GM23248 (cell line): Measurements from ENCODE around the gene TMTC1. TPM values are rescaled to one million over a fixed set of nuclear protein-coding genes. Genes with fewer than 3 reads are reported as not detected.

Experiments
- DNase-seq: peaks from one replicate; pipeline ENCODE4 v3.0.0-alpha.2; 2015
- H2AFZ ChIP-seq: fragments of 200-600 bp; sonication (generic); 2 replicates; pipeline ENCODE4 v1.6.1; 2016; ENCODE audit warnings: antibody characterized with exemption
- H3F3A ChIP-seq: fragments of 200-600 bp; sonication (generic); 2 replicates; pipeline ENCODE4 v1.6.1; 2016; ENCODE audit warnings: mild to moderate bottlenecking, antibody characterized with exemption, mixed run types; ENCODE audit not compliant: insufficient read depth
- H3K27ac ChIP-seq: fragments of 200-600 bp; sonication (generic); 2 replicates; pipeline ENCODE4 v1.5.1; 2016; ENCODE audit warnings: mild to moderate bottlenecking
- H3K27me3 ChIP-seq: fragments of 200-600 bp; sonication (generic); replicated peaks from 2 replicates; pipeline ENCODE4 v1.6.1; 2016; ENCODE audit warnings: mild to moderate bottlenecking; ENCODE audit not compliant: insufficient read depth
- H3K36me3 ChIP-seq: fragments of 200-600 bp; sonication (generic); 2 replicates; pipeline ENCODE4 v1.6.1; 2016; ENCODE audit warnings: low read depth, mild to moderate bottlenecking
- H3K4me1 ChIP-seq: fragments of 200-600 bp; sonication (generic); 2 replicates; pipeline ENCODE4 v1.6.1; 2016; ENCODE audit warnings: mild to moderate bottlenecking; ENCODE audit not compliant: insufficient read depth
- H3K4me2 ChIP-seq: fragments of 200-600 bp; sonication (generic); one replicate; pipeline ENCODE4 v1.6.1; 2016; ENCODE audit warnings: mild to moderate bottlenecking; ENCODE audit not compliant: unreplicated experiment
- H3K4me3 ChIP-seq: fragments of 200-600 bp; sonication (generic); 2 replicates; pipeline ENCODE4 v1.5.1; 2016; ENCODE audit warnings: mild to moderate bottlenecking
- H3K79me2 ChIP-seq: fragments of 200-600 bp; sonication (generic); 2 replicates; pipeline ENCODE4 v1.6.1; 2016; ENCODE audit warnings: mild to moderate bottlenecking; ENCODE audit not compliant: insufficient read depth
- H3K9ac ChIP-seq: fragments of 200-600 bp; sonication (generic); 2 replicates; pipeline ENCODE4 v1.6.1; 2016; ENCODE audit warnings: mild to moderate bottlenecking
- H3K9me2 ChIP-seq: fragments of 200-600 bp; sonication (generic); 2 replicates; pipeline ENCODE4 v1.6.1; 2016; ENCODE audit warnings: mixed run types, mild to moderate bottlenecking, moderate library complexity; ENCODE audit not compliant: insufficient read depth
- H3K9me3 ChIP-seq: fragments of 200-600 bp; sonication (generic); one replicate; pipeline ENCODE4 v1.6.1; 2017; ENCODE audit warnings: low read depth
- H4K20me1 ChIP-seq: fragments of 200-600 bp; sonication (generic); 2 replicates; pipeline ENCODE4 v1.6.0; 2016; ENCODE audit not compliant: insufficient read depth
- EZH2 ChIP-seq: fragments of 200-600 bp; sonication (generic); IDR thresholded peaks from 2 replicates; pipeline ENCODE4 v1.6.1; 2018; ENCODE audit warnings: antibody characterized with exemption, mild to moderate bottlenecking; ENCODE audit not compliant: insufficient read depth, poor library complexity, severe bottlenecking
- EZH2phosphoT487 ChIP-seq: fragments of 200-600 bp; sonication (generic); IDR thresholded peaks from 2 replicates; pipeline ENCODE4 v1.6.1; 2018; ENCODE audit warnings: antibody characterized with exemption, moderate library complexity, mild to moderate bottlenecking, low read depth; ENCODE audit not compliant: insufficient read depth
- whole genome bisulfite sequencing, 2 experiments: methylation state at CpG; one replicate each; pipeline ENCODE4 v1.1.6; 2015 to 2017; ENCODE audit warnings: low lambda C conversion rate in 2 of 2, low coverage in 1 of 2; ENCODE audit errors: missing lambda C conversion rate in 2 of 2; 5-methylcytosine and 5-hydroxymethylcytosine counted together
- in situ Hi-C: fragments of 300-500 bp; cut with MboI; formaldehyde crosslinking; loops from 2 replicates; pipeline ENCODE4 v1.15.0; 2020
- polyA plus RNA-seq: library from polyadenylated mRNA; unstranded; fragments of >200 nt; fragmentation: Nextera tagmentation; extraction: Ambion mirVana; gene quantifications from 2 replicates; pipeline ENCODE4 v1.2.1, GENCODE V29; 2016
- total RNA-seq: library from RNA; depleted of rRNA; stranded (reverse); fragments of >200 nt; shearing (Covaris generic); gene quantifications from 2 replicates; pipeline ENCODE4 v1.2.3, GENCODE V29; 2014

The TMTC1 gene
- total and polyA plus RNA-seq, 2 experiments from 2014 or later = 6.8 to 25.3 TPM

DNA sequence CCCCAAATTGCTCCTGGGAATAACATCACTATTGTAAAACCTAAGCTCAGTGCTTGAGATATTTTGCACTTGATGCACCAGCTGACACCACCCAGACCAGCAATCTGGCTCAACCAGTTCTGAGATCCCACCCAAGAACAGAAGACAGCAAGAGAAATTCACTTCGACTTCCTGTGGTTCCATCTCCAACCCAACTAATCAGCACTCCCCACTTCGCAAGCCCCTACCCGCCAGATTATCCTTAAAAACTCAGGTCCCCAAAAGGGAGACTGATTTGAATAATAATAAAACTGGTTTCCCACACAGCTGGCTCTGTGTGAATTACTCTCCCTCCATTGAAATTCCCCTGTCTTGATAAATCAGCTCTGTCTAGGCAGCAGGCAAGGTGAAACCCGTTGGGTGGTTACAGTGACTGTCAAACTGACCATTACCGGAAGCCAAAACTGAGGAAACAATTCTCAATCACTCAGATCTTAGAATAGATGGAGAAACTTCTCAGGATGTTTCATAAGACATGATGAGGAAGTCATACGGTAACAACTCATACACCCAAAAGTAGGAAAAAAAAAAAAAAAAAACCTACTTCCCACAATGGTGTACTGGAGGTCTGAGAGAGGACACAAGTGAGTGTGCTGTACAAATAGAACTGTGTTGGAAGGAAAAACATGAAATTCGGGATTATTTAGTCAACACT lies 92.4 kb downstream of the TMTC1 start:
- Histone ChIP-seq H3K9me3 (no peaks in the 10 kb centered on the region), H3K4me1 (no peaks in the 10 kb centered on the region), H4K20me1 (no peaks in the 10 kb centered on the region), H3K9ac (no peak overlapping the region), H3K4me3 (no peak overlapping the region), H3K79me2 (no peaks in the 10 kb centered on the region), H3K9me2 (no peaks in the 10 kb centered on the region), H3F3A (no peaks in the 10 kb centered on the region), H3K27me3 (no peaks in the 10 kb centered on the region), H3K4me2 (no peak overlapping the region), H3K27ac (no peak overlapping the region), H3K36me3 (no peaks in the 10 kb centered on the region), H2AFZ (no peak overlapping the region)
- no peak for DNase-seq
- no peak for TF ChIP-seq EZH2phosphoT487
- TF ChIP-seq EZH2 = no peak
- in situ Hi-C loops = no loop called here
- WGBS, 2 experiments = 77 to 85% methylated on average over 7 of the region's 7 CpGs

DNA sequence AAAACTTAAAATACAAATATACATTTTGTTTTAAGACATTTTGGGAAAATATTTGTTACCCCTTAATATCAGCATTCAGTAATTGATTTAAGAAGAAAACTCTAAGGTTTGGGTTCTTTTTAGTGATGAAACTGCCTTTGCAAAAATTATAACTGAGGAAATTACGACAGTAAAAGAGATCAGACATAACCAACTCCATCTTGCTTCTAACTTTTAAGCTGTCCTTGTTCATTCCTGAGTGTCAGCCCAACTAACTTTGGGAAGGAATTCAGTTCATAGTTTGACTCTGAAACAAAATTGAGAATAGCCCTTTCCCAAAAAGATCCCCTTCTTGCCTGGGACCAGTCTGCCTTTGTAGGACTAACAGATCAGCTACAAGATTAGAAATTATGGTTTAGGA lies 93.0 kb downstream of the TMTC1 start:
- no peaks in the 10 kb centered on the region for H3K4me1 ChIP-seq
- H3K27ac ChIP-seq = no peak overlapping the region
- H4K20me1 ChIP-seq = no peaks in the 10 kb centered on the region
- no peaks in the 10 kb centered on the region for H3F3A ChIP-seq
- H3K4me2 ChIP-seq = no peak overlapping the region
- H3K79me2 ChIP-seq = no peaks in the 10 kb centered on the region
- H3K9me2 ChIP-seq = no peaks in the 10 kb centered on the region
- WGBS, 2 experiments = 68 to 71% methylated on average over 1 of the region's 1 CpG
- no peak overlapping the region for H2AFZ ChIP-seq
- no peaks in the 10 kb centered on the region for H3K9me3 ChIP-seq
- in situ Hi-C loops = no loop called here
- no peak overlapping the region for H3K4me3 ChIP-seq
- no peak for DNase-seq
- no peak overlapping the region for H3K9ac ChIP-seq
- TF ChIP-seq EZH2phosphoT487 = no peak
- no peak for TF ChIP-seq EZH2
- no peaks in the 10 kb centered on the region for H3K27me3 ChIP-seq
- no peaks in the 10 kb centered on the region for H3K36me3 ChIP-seq

DNA sequence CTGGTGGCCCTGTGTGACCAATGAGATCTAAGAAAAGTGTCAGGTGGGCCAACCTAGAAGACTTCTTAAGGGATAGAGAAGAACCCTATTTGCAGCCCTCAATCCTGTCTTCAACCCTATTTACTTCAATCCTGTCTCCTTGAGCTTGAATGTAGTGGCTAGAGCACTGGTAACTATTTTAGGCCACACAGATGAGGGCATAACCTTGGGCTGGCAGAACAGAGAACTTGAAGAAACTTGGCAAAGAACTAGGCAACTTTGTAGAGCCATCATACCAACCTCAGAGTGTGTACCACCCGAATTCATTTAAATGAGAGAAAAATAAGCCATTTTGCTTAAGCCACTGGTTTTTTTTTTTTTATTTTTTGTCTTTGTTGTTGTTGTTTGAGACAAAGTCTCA lies 94.8 kb downstream of the TMTC1 start:
- H3K79me2 ChIP-seq = no peaks in the 10 kb centered on the region
- DNase-seq = no peak
- TF ChIP-seq EZH2 = no peak
- TF ChIP-seq EZH2phosphoT487 = no peak
- no peak overlapping the region for H2AFZ ChIP-seq
- H3K9me3 ChIP-seq = no peaks in the 10 kb centered on the region
- no peaks in the 10 kb centered on the region for H3F3A ChIP-seq
- no peak overlapping the region for H3K4me3 ChIP-seq
- no peak overlapping the region for H3K9ac ChIP-seq
- no peaks in the 10 kb centered on the region for H3K27me3 ChIP-seq
- H3K36me3 ChIP-seq = no peaks in the 10 kb centered on the region
- in situ Hi-C loops = no loop called here
- H3K4me2 ChIP-seq = no peak overlapping the region
- H3K4me1 ChIP-seq = peaks cover 6% of the 10 kb centered on the region; the same call in 1 of the 2 replicates
- WGBS, 2 experiments = 67 to 79% methylated on average over 1 of the region's 1 CpG
- no peaks in the 10 kb centered on the region for H4K20me1 ChIP-seq
- no peak overlapping the region for H3K27ac ChIP-seq
- no peaks in the 10 kb centered on the region for H3K9me2 ChIP-seq

DNA sequence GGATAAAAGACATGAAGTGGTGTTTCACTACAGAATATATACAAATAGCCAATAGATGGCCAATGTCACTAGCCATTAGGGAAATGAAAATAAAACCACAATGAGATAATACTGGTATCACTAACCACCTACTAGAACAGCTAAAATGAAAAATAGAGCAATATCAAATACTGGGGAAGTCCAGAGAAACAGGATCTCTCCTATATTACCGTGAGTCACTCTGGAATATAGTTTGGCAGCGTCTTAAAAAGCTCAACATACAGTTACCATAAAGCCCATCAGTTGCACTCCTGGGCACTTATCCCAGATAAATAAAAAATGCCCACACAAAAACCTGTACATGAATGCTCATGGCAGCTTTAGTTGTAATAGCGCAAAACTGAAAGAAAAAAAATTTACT lies 101.7 kb downstream of the TMTC1 start:
- no peak for TF ChIP-seq EZH2phosphoT487
- TF ChIP-seq EZH2 = no peak
- DNase-seq = no peak
- Histone ChIP-seq H3K4me1 (peaks cover 6% of the 10 kb centered on the region; the same call in 1 of the 2 replicates), H3K9ac (no peak overlapping the region), H3K9me2 (no peaks in the 10 kb centered on the region), H2AFZ (no peak overlapping the region), H3F3A (no peaks in the 10 kb centered on the region), H3K27ac (no peak overlapping the region), H3K27me3 (no peaks in the 10 kb centered on the region), H4K20me1 (no peaks in the 10 kb centered on the region), H3K79me2 (no peaks in the 10 kb centered on the region), H3K9me3 (no peaks in the 10 kb centered on the region), H3K4me2 (no peak overlapping the region), H3K4me3 (no peak overlapping the region), H3K36me3 (no peaks in the 10 kb centered on the region)
- in situ Hi-C loops = no loop called here
- WGBS, 2 experiments = 89 to 92% methylated on average over 3 of the region's 3 CpGs
